Measurements from ENCODE around the gene SND1. TPM values are rescaled to one million over a fixed set of nuclear protein-coding genes. Genes with fewer than 3 reads are reported as not detected.

The SND1 gene
- total and polyA plus RNA-seq, 2 donors from 2014 or later, result 83.0 to 154 TPM

DNA sequence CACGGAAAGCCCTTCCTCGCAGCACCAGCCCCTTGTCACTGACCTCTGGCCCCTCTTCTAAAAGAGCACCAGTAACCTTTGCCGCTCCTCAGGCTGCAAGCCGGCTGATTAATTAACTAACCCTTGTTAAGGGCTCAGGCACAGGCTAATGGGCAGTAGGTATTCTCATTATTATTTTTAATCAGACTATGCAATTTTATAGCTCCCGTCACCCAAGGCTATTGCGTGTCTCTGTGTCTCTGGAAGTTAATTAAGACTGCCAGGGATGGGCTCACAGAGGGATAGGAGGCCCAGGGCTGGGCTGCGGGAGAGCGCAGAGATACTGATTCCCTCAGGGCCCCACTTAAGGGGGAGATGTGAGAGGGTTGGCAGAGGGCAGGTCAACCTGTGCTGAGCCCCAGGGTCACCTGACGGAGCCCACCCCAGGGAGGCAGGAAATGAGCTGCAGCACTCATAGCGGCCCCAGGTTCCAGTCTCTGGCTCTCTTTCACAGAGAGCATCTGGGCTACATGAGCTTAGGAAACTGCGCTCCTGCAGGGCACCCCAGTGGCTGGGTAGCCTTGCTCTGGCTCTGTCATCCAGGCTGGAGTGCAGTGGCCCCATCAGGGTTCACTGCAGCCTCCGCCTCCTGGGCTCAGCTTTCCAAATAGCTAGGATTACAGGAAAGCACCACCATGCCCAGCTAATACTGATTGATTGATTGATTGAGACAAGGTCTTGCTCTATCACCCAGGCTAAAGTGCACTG lies 471.5 kb downstream of the SND1 start:
- no peak for FAIRE-seq
- H3K36me3 ChIP-seq (ENCODE audit: control insufficient read depth in 2 of 3, insufficient read depth in 3 of 3, low read length in 3 of 3), result no peaks in the 10 kb centered on the region
- no peaks in the 10 kb centered on the region for H3K27me3 ChIP-seq (ENCODE audit: control insufficient read depth, insufficient read depth, low read length)
- H3K9me3 ChIP-seq (ENCODE audit: control insufficient read depth in 2 of 3, insufficient read depth in 1 of 3, low read length in 3 of 3), result no peaks in the 10 kb centered on the region
- peaks cover 0 to 2% (median 0%) of the 10 kb centered on the region in 3 donors for H3K4me1 ChIP-seq (ENCODE audit: control insufficient read depth in 2 of 3, insufficient read depth in 2 of 3, low read depth in 1 of 3, low read length in 3 of 3)
- H3K4me3 ChIP-seq (ENCODE audit: low read length in 3 of 3), result no peak overlapping the region
- TF ChIP-seq, protein P1, sequence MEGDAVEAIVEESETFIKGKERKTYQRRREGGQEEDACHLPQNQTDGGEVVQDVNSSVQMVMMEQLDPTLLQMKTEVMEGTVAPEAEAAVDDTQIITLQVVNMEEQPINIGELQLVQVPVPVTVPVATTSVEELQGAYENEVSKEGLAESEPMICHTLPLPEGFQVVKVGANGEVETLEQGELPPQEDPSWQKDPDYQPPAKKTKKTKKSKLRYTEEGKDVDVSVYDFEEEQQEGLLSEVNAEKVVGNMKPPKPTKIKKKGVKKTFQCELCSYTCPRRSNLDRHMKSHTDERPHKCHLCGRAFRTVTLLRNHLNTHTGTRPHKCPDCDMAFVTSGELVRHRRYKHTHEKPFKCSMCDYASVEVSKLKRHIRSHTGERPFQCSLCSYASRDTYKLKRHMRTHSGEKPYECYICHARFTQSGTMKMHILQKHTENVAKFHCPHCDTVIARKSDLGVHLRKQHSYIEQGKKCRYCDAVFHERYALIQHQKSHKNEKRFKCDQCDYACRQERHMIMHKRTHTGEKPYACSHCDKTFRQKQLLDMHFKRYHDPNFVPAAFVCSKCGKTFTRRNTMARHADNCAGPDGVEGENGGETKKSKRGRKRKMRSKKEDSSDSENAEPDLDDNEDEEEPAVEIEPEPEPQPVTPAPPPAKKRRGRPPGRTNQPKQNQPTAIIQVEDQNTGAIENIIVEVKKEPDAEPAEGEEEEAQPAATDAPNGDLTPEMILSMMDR (IDR thresholded peaks at IDR 0.05; ENCODE audit: borderline replicate concordance, extremely low read depth, insufficient read depth), result no peak
- no peak overlapping the region for H3K9ac ChIP-seq (ENCODE audit: low read length in 3 of 3)
- DNase-seq, result peak in 1 of 5 donors; percentile 45
- intact Hi-C loops (cut with DNase I), result no loop called here
- H3K27ac ChIP-seq (ENCODE audit: low read depth in 2 of 2, low read length in 2 of 2), result no peak overlapping the region

DNA sequence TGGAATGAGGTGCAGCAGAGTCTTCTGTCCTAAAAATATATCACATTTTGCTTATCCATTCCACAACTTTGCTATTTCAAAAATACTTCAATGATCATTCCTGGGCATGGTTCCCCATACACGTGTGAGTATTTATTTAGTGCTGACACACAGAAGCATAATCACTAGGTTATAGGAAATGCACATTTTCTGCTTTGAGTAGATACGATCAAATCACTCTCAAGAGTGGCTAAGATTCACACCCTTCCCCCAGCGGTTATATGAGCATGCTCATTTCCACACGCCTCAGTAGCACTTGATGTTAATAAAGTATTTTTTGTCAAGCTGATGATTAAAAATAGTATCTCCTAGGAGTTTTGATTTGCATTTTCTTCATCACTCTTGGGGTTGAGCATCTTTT lies 472.8 kb downstream of the SND1 start:
- FAIRE-seq (no peak), DNase-seq (no peak)
- Histone ChIP-seq H3K9me3 (ENCODE audit: control insufficient read depth in 2 of 3, insufficient read depth in 1 of 3, low read length in 3 of 3) (no peaks in the 10 kb centered on the region), H3K27ac (ENCODE audit: low read depth in 2 of 2, low read length in 2 of 2) (no peak overlapping the region), H3K27me3 (ENCODE audit: control insufficient read depth, insufficient read depth, low read length) (no peaks in the 10 kb centered on the region), H3K9ac (ENCODE audit: low read length in 3 of 3) (no peak overlapping the region), H3K4me1 (ENCODE audit: control insufficient read depth in 2 of 3, insufficient read depth in 2 of 3, low read depth in 1 of 3, low read length in 3 of 3) (peaks cover 0 to 2% (median 0%) of the 10 kb centered on the region in 3 donors), H3K4me3 (ENCODE audit: low read length in 3 of 3) (no peak overlapping the region), H3K36me3 (ENCODE audit: control insufficient read depth in 2 of 3, insufficient read depth in 3 of 3, low read length in 3 of 3) (no peaks in the 10 kb centered on the region)
- intact Hi-C loops (cut with DNase I), result no loop called here
- TF ChIP-seq, protein P1 (IDR thresholded peaks at IDR 0.05; ENCODE audit: borderline replicate concordance, extremely low read depth, insufficient read depth), result no peak

DNA sequence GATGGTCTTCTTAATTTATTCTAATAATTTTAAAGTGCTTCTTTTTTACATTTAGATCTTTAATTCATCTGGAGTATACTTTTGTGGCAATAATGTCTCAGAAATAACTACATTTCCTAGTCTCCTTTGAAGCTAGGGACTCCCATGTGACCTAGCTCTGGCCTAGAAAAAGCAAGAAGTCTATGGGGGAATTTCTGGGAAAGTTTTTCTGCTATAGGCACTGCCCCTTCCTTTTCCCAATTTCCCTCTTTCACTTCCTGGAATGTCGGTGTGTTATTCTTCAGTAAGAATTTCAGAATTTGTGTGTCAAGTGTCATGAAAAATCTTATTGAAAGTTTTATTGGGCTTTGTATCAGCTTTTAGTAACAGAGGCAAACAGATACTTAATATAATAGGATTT lies 473.8 kb downstream of the SND1 start:
- DNase-seq (no peak), FAIRE-seq (no peak)
- H3K27me3 ChIP-seq (ENCODE audit: control insufficient read depth, insufficient read depth, low read length), result no peaks in the 10 kb centered on the region
- intact Hi-C loops (cut with DNase I), result no loop called here
- no peaks in the 10 kb centered on the region for H3K36me3 ChIP-seq (ENCODE audit: control insufficient read depth in 2 of 3, insufficient read depth in 3 of 3, low read length in 3 of 3)
- no peak overlapping the region for H3K27ac ChIP-seq (ENCODE audit: low read depth in 2 of 2, low read length in 2 of 2)
- H3K9me3 ChIP-seq (ENCODE audit: control insufficient read depth in 2 of 3, insufficient read depth in 1 of 3, low read length in 3 of 3), result no peaks in the 10 kb centered on the region
- H3K4me3 ChIP-seq (ENCODE audit: low read length in 3 of 3), result no peak overlapping the region
- H3K4me1 ChIP-seq (ENCODE audit: control insufficient read depth in 2 of 3, insufficient read depth in 2 of 3, low read depth in 1 of 3, low read length in 3 of 3), result peaks cover 0 to 2% (median 0%) of the 10 kb centered on the region in 3 donors
- no peak overlapping the region for H3K9ac ChIP-seq (ENCODE audit: low read length in 3 of 3)
- TF ChIP-seq, protein P1 (IDR thresholded peaks at IDR 0.05; ENCODE audit: borderline replicate concordance, extremely low read depth, insufficient read depth), result no peak

Measured in kidney (tissue), 14 donors.